GM08714 (cell line): ENCODE measurements around the gene DMD.
"Not testable (repeated sequence)": the region's sequence is repeated elsewhere in the genome, so short reads cannot be mapped to it uniquely, and the experiment has no call there.

Experiments used
- H3K4me3 ChIP-seq: fragments of 200-500 bp; sonication (Bioruptor generic); 2 replicates; pipeline ENCODE4 v1.5.1; 2014; ENCODE audit warnings: mild to moderate bottlenecking, low read length, inconsistent platforms
- ZNF274 ChIP-seq: IDR thresholded peaks from 2 replicates; pipeline ENCODE4 v1.6.1; 2012; ENCODE audit warnings: mild to moderate bottlenecking, low read depth, low read length

DMD gene

GRCh38 chrX:31590581-31591114 lies 1620.7 kb downstream of the DMD start:
- H3K4me3 ChIP-seq, result no peak overlapping the region
- no peak for TF ChIP-seq ZNF274

DNA sequence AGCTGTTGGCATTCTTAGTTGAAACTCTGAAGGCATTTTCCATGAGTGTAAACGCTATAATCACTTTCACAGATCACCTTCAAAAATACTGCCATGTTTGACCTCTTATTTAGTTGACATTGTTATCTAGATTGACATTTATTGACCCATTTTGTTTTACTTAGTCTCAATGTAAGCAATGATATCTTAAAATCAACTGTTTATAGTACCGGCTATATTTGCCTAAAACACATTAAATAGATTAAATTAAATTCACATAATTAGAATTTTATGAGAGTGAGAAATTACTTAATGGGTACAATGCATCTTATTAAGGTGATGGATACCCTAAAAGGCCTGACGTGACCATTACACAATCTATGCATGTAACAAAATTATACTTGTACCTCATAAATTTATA lies 1621.8 kb downstream of the DMD start:
- TF ChIP-seq ZNF274, result no peak
- no peak overlapping the region for H3K4me3 ChIP-seq

- no peak overlapping the region for H3K4me3 ChIP-seq
- TF ChIP-seq ZNF274, result no peak
Observed at GRCh38 chrX:31588355-31588754, 1623.0 kb downstream of the DMD start.

- H3K4me3 ChIP-seq, result not testable (repeated sequence)
Observed at GRCh38 chrX:31583892-31584291, 1627.5 kb downstream of the DMD start.

DNA sequence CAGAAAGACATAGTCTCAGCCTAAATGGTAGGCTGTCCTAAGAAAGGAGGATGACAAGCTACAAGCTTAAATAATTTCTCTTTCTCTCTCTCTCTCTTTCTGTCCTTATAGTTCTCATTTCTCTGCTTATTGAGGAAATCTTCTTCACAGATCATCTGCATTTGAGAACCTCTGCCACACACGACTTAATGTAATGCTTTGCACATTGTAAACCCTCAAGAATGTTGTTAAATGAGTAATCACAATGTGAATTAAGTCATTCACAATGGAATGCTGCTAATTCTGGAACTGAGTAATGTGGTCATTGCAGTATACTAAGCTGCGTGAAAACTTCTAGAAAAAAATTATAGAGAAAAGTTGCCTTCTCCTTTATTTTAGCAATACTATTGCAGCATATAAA lies 1630.6 kb downstream of the DMD start:
- no peak overlapping the region for H3K4me3 ChIP-seq
- TF ChIP-seq ZNF274, result no peak

DNA sequence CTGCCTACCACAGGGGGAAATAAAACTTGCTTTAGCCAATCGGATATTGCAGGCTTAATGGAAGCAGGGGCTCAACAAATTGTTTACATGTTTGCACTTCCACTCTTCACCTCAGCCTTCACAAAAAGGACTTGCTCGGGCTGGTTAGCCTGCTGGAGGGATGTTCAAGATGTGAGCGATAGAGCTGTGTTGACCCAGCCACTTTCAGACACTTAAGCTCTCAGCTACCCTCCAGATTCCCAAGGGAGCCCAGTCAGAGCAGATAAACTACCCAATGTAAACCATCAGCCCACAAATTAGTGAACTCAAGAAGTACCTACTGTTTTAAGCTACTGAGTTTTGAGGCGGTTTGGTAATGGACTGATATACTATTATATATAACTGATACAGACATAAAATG lies 1631.1 kb downstream of the DMD start:
- TF ChIP-seq ZNF274, result no peak
- H3K4me3 ChIP-seq, result no peak overlapping the region

DNA sequence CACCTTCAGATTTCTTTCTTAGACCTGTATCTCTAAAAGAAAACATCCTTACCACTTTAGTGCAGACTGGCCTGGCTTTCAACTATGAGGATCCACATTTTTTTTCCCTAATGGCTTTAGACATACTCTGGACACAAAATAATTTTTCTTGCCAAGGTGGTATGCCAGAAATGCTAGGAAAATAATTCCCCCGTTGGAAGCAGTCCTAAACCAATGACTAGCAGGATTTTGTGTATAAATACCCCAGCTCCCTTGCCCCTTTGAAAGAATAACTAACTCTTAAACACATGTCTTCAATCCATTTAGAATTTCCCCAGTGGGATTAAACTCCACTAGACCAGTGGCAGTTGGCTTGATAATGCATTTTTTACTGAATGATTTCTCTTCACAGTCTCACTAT lies 1639.0 kb downstream of the DMD start:
- TF ChIP-seq ZNF274, result no peak
- no peak overlapping the region for H3K4me3 ChIP-seq

GRCh38 chrX:31570658-31571057 lies 1640.7 kb downstream of the DMD start:
- no peak for TF ChIP-seq ZNF274
- no peak overlapping the region for H3K4me3 ChIP-seq

- TF ChIP-seq ZNF274, result no peak
- H3K4me3 ChIP-seq, result no peak overlapping the region
Observed at GRCh38 chrX:31563792-31564191, 1647.6 kb downstream of the DMD start.

DNA sequence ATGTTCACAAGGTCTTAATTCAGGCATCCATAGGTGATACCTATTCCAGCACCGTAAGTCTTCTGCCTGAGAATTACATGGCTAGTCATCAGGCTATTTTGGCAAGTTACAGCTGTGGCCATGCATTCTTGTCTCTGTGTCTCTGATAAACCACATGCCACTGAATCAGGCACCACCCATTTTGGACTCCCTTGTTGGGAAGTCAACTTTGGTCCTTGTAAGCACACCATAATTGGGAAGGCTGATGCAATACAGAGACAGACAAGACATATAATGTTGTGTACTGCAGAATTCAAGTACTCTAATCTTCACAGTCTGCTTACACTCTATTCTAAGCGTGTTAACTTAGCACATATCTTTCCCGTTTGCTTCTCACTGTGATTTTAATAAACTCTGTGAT lies 1655.8 kb downstream of the DMD start:
- no peak for TF ChIP-seq ZNF274
- no peak overlapping the region for H3K4me3 ChIP-seq

GRCh38 chrX:31551913-31552312 lies 1659.4 kb downstream of the DMD start:
- TF ChIP-seq ZNF274, result no peak
- H3K4me3 ChIP-seq, result no peak overlapping the region

- H3K4me3 ChIP-seq, result no peak overlapping the region
- TF ChIP-seq ZNF274, result no peak
Observed at GRCh38 chrX:31550158-31550557, 1661.2 kb downstream of the DMD start.

- H3K4me3 ChIP-seq, result no peak overlapping the region
- no peak for TF ChIP-seq ZNF274
Observed at GRCh38 chrX:31547816-31548215, 1663.5 kb downstream of the DMD start.

DNA sequence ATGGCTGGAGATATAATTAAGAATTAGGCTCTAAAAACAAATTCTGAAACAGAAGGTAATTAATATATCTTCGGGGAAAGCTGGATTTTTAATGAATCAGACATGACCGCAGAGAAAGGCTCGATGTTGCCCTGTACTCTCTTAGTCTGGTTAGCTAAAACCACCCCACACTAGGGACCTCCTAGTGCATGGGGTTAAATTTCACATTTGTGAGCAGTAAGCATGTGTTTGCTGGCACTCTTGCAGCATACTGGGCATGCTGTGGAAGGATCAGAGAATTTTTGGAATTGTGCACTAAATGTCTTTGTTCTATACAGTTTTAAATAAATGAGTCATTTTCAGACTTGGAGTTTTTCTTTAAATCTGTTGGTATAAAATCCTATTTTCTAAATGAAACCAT lies 1663.9 kb downstream of the DMD start:
- H3K4me3 ChIP-seq, result no peak overlapping the region
- TF ChIP-seq ZNF274, result no peak

DNA sequence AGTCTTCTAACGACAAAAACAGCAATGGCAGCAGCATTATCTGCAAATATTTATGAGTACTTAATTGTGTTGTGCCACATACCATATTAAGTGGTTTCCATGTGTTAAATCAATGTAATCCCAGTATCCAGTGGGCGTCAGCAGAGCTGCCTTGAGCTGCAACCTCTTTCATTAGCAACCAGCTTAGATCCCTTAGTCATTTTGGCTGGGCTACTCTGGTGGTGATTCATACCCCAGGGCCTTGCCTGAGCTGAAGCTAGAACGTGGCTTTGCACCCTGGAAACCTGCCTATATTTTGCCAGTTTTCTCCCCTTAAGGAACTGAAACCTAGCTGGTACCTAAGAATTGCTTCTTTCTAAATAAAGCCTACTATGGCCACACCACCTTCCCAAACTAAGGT lies 1665.2 kb downstream of the DMD start:
- no peak for TF ChIP-seq ZNF274
- no peak overlapping the region for H3K4me3 ChIP-seq

- TF ChIP-seq ZNF274, result no peak
- no peak overlapping the region for H3K4me3 ChIP-seq
Observed at GRCh38 chrX:31545726-31546125, 1665.6 kb downstream of the DMD start.

GRCh38 chrX:31545191-31545590 lies 1666.2 kb downstream of the DMD start:
- no peak for TF ChIP-seq ZNF274
- no peak overlapping the region for H3K4me3 ChIP-seq

GRCh38 chrX:31543634-31544033 lies 1667.7 kb downstream of the DMD start:
- TF ChIP-seq ZNF274, result no peak
- H3K4me3 ChIP-seq, result no peak overlapping the region
